HepG2 (cell line): ENCODE measurements around the gene FAM162B. TPM values are rescaled to one million over a fixed set of nuclear protein-coding genes. Genes with fewer than 3 reads are reported as not detected.

ENCODE experiments used
- ATAC-seq: fragments of 200-7000 bp; cut with Tn5 transposase; 3 replicates; pipeline ENCODE4 v1.9.1; 2020; ENCODE audit warnings: mild to moderate bottlenecking, moderate library complexity
- BruUV-seq: library from RNA; stranded (reverse); fragments of 400-500 nt; replicated peaks from 2 replicates; lab custom pipeline; 2021; lab: Mats Ljungman, UMichigan
- CTCF ChIA-PET: fragments of 300-600 bp; formaldehyde crosslinking; extraction: SDS; loops from one replicate; lab custom pipeline; 2021; ENCODE audit warnings: low total read pairs, inconsistent platforms, low intra/inter-chr PET ratio; lab: Yijun Ruan, JAX
- POLR2A ChIA-PET: fragments of 350-600 bp; sonication (Branson Sonifier 250); formaldehyde crosslinking; loops from one replicate; lab custom pipeline; 2020; ENCODE audit warnings: antibody characterized with exemption, inconsistent platforms; lab: Yijun Ruan, JAX
- DNase-seq: peaks from one replicate; pipeline ENCODE4 v3.0.0-alpha.2; 2015; ENCODE audit warnings: low spot score
- FAIRE-seq: peaks from 3 replicates; lab custom pipeline; 2011; peaks lifted over from hg19 to GRCh38; lab: Jason Lieb, UNC
- H2AFZ ChIP-seq: one replicate; pipeline ENCODE4 v1.6.1; 2011; ENCODE audit warnings: low read length, inconsistent platforms
- H3K27ac ChIP-seq: fragments of 300-600 bp; 3 replicates; pipeline ENCODE4 v1.8.0; 2011; ENCODE audit warnings: mixed run types, mild to moderate bottlenecking, mixed read lengths, low read length, inconsistent platforms; ENCODE audit not compliant: insufficient read depth; ENCODE audit errors: extremely low read length
- H3K27me3 ChIP-seq, 2 experiments: fragments of 200-600 bp in 1 of 2; 2 replicates in 1 of 2; 3 replicates in 1 of 2; pipeline versions ENCODE4 v1.6.0 to v1.8.0; 2011; ENCODE audit warnings: low read length in 2 of 2, mild to moderate bottlenecking in 2 of 2, moderate library complexity in 2 of 2, inconsistent platforms in 1 of 2; ENCODE audit not compliant: insufficient read depth in 2 of 2, control insufficient read depth in 1 of 2
- H3K36me3 ChIP-seq, 2 experiments: fragments of 200-600 bp in 1 of 2; replicated peaks in 1 of 2; 2 replicates in 1 of 2; 3 replicates in 1 of 2; pipeline versions ENCODE4 v1.5.1 to v1.8.0; 2011; ENCODE audit warnings: low read length in 2 of 2, inconsistent platforms in 1 of 2; ENCODE audit not compliant: insufficient read depth in 2 of 2, control insufficient read depth in 1 of 2
- H3K4me1 ChIP-seq: 2 replicates; pipeline ENCODE4 v1.5.1; 2012; ENCODE audit warnings: low read length, inconsistent platforms; ENCODE audit not compliant: insufficient read depth
- H3K4me2 ChIP-seq: 2 replicates; pipeline ENCODE4 v1.6.0; 2011; ENCODE audit warnings: low read depth, low read length, inconsistent platforms
- H3K4me3 ChIP-seq, 3 experiments: fragments of 200-600 bp in 1 of 3; sonication (generic), shearing (Covaris generic) in 1 of 3; replicated peaks in 1 of 3; 2 replicates each; pipeline ENCODE4 v1.5.1; 2011 to 2016; ENCODE audit warnings: low read length in 3 of 3, inconsistent platforms in 2 of 3, low read depth in 2 of 3, mild to moderate bottlenecking in 2 of 3, control low read depth in 1 of 3, mixed read lengths in 1 of 3; ENCODE audit not compliant: insufficient read depth in 1 of 3
- H3K79me2 ChIP-seq: one replicate; pipeline ENCODE4 v1.6.1; 2011; ENCODE audit warnings: low read length, inconsistent platforms; ENCODE audit not compliant: insufficient read depth
- H3K9ac ChIP-seq: 2 replicates; pipeline ENCODE4 v1.6.0; 2011; ENCODE audit warnings: mild to moderate bottlenecking, low read depth, low read length, inconsistent platforms; ENCODE audit not compliant: insufficient read depth
- H3K9me3 ChIP-seq: 2 replicates; pipeline ENCODE4 v1.5.1; 2012; ENCODE audit warnings: mild to moderate bottlenecking, low read length
- H4K20me1 ChIP-seq: 2 replicates; pipeline ENCODE4 v1.6.0; 2011; ENCODE audit warnings: inconsistent platforms, mild to moderate bottlenecking, low read length, moderate library complexity; ENCODE audit not compliant: insufficient read depth
- CBX2 ChIP-seq, 2 experiments: fragments of 200-600 bp in 1 of 2; sonication (generic); formaldehyde crosslinking in 1 of 2; IDR thresholded peaks; 2 replicates each; pipeline versions ENCODE4 v1.7.0 to v1.8.1; 2018 to 2022; ENCODE audit warnings: low read depth in 2 of 2, low read length in 1 of 2, mild to moderate bottlenecking in 1 of 2, missing genetic modification reagents in 1 of 2
- EEA1 ChIP-seq: sonication (generic); formaldehyde crosslinking; IDR thresholded peaks from 2 replicates; pipeline ENCODE4 v1.5.1; 2020; ENCODE audit warnings: mild to moderate bottlenecking, missing genetic modification reagents, borderline replicate concordance
- KDM4B ChIP-seq: sonication (generic); formaldehyde crosslinking; IDR thresholded peaks from 2 replicates; pipeline ENCODE4 v1.4.0; 2020; ENCODE audit warnings: missing genetic modification reagents
- MAFF ChIP-seq: IDR thresholded peaks from 2 replicates; pipeline ENCODE4 v1.6.1; 2011; ENCODE audit warnings: low read depth, low read length, improper control_type of control experiment
- MAFK ChIP-seq, 2 experiments: IDR thresholded peaks in 1 of 2; conservative IDR thresholded peaks in 1 of 2; 2 replicates each; pipeline ENCODE4 v1.6.1; 2011; ENCODE audit warnings: improper control_type of control experiment in 2 of 2, low read length in 2 of 2
- MED13 ChIP-seq: sonication (generic); formaldehyde crosslinking; IDR thresholded peaks from 2 replicates; pipeline ENCODE4 v1.5.0; 2020; ENCODE audit warnings: missing genetic modification reagents
- MED8 ChIP-seq: sonication (generic); formaldehyde crosslinking; IDR thresholded peaks from 2 replicates; pipeline ENCODE4 v1.8.1; 2023; ENCODE audit warnings: mild to moderate bottlenecking, missing genetic modification reagents; ENCODE audit not compliant: insufficient replicate concordance
- PHB2 ChIP-seq: fragments of 450-650 bp; IDR thresholded peaks from 2 replicates; pipeline ENCODE4 v1.6.1; 2018; ENCODE audit not compliant: partially characterized antibody
- RAD21 ChIP-seq: fragments of 450-650 bp; formaldehyde crosslinking; IDR thresholded peaks from 2 replicates; pipeline ENCODE4 v1.5.0; 2020; ENCODE audit warnings: mild to moderate bottlenecking
- RFX3 ChIP-seq: IDR thresholded peaks from 2 replicates; pipeline ENCODE4 v1.6.1; 2016; ENCODE audit warnings: missing biosample characterization, missing genetic modification reagents
- SNAPC2 ChIP-seq: sonication (generic); formaldehyde crosslinking; IDR thresholded peaks from 2 replicates; pipeline ENCODE4 v1.8.1; 2022; ENCODE audit warnings: mild to moderate bottlenecking, missing genetic modification reagents
- ZBTB44 ChIP-seq: sonication (generic); formaldehyde crosslinking; IDR thresholded peaks from 2 replicates; pipeline ENCODE4 v1.4.0; 2020; ENCODE audit warnings: missing genetic modification reagents
- ZNF451 ChIP-seq: sonication (generic); formaldehyde crosslinking; IDR thresholded peaks from 2 replicates; pipeline ENCODE4 v1.5.0; 2020; ENCODE audit warnings: mild to moderate bottlenecking, missing genetic modification reagents
- ZNF546 ChIP-seq: sonication (generic); formaldehyde crosslinking; conservative IDR thresholded peaks from 2 replicates; pipeline ENCODE4 v1.8.1; 2023; ENCODE audit warnings: mild to moderate bottlenecking, missing genetic modification reagents
- ZNF615 ChIP-seq: sonication (generic); formaldehyde crosslinking; IDR thresholded peaks from 2 replicates; pipeline ENCODE4 v1.5.0; 2020; ENCODE audit warnings: mild to moderate bottlenecking, missing genetic modification reagents, borderline replicate concordance
- in situ Hi-C: cut with HindIII; loops from 2 replicates; pipeline ENCODE4 v1.10.0; 2017; ENCODE audit warnings: low pct_unique_long_range_greater_than_20kb; ENCODE audit not compliant: extremely low pct_ligation_motif_present
- intact Hi-C: fragments of 100-400 bp; cut with micrococcal nuclease; formaldehyde crosslinking; loops from one replicate; pipeline ENCODE4 v1.10.0; 2022; ENCODE audit not compliant: unreplicated experiment
- polyA plus RNA-seq, 8 experiments: library from polyadenylated mRNA; depleted of rRNA in 3 of 8; stranded (reverse) in 7 of 8; unstranded in 1 of 8; fragments of >200 nt; fragmentation: Illumina TruSeq in 4 of 8; extraction: Trizol in 4 of 8; gene quantifications; 2 replicates each; pipeline versions ENCODE4 v1.2.1 to v1.2.3, GENCODE V29; 2011 to 2016; ENCODE audit warnings: low read depth in 4 of 8, missing spikeins in 1 of 8, mixed read lengths in 1 of 8; ENCODE audit not compliant: insufficient read depth in 1 of 8
- total RNA-seq, 5 experiments: library from RNA; depleted of rRNA; stranded (reverse); fragments of >200 nt; fragmentation: Illumina TruSeq; extraction: Trizol; gene quantifications; 2 replicates each; pipeline ENCODE4 v1.2.3, GENCODE V29; 2016; ENCODE audit warnings: low read depth in 1 of 5

The FAM162B gene
- total and polyA plus RNA-seq, 2 of the 13 experiments (the other 11 are each of a cell fraction or from before 2014, with no cell fraction given): not detected

- no peak overlapping the region for H2AFZ ChIP-seq
- ChIA-PET CTCF (no interaction called here), POLR2A (no interaction called here)
- no peak overlapping the region for H3K27ac ChIP-seq
- DNase-seq (no peak), FAIRE-seq (no peak), ATAC-seq (no peak)
- H4K20me1 ChIP-seq: no peaks in the 10 kb centered on the region
- no peaks in the 10 kb centered on the region for H3K79me2 ChIP-seq
- H3K9me3 ChIP-seq: no peaks in the 10 kb centered on the region
- no peaks in the 10 kb centered on the region for H3K4me1 ChIP-seq
- H3K9ac ChIP-seq: no peak overlapping the region
- TF ChIP-seq MAFK (conservative IDR thresholded peaks at IDR 0.05 in 1 of 2, IDR thresholded peaks at IDR 0.05 in 1 of 2; ENCODE audit: low read length in 2 of 2) (peak in 1 of 2 experiments; percentile 58; a peak in 2 of 4 replicates), EEA1 (CRISPR knock-in tag) (no peak), ZNF546 (CRISPR knock-in tag) (no peak), ZNF451 (no peak), SNAPC2 (no peak), MAFF (peak; percentile 31; the same call in 1 of the 2 replicates)
- no TSS peak for BruUV-seq
- intact Hi-C loops: no loop called here
- H3K4me2 ChIP-seq: no peak overlapping the region
- H3K36me3 ChIP-seq: peaks cover 6 to 18% of the 10 kb centered on the region in 2 experiments
- no peak overlapping the region for H3K4me3 ChIP-seq
- in situ Hi-C loops: no loop called here
- no peaks in the 10 kb centered on the region for H3K27me3 ChIP-seq
Measured at GRCh38 chr6:116730513-116730912, 35.0 kb downstream of the FAM162B start.

- FAIRE-seq (no peak), ATAC-seq (no peak)
- no peaks in the 10 kb centered on the region for H3K27me3 ChIP-seq
- peak; percentile 44 to 79; a peak in 3 of 4 replicates for TF ChIP-seq MAFK (conservative IDR thresholded peaks at IDR 0.05 in 1 of 2, IDR thresholded peaks at IDR 0.05 in 1 of 2; ENCODE audit: low read length in 2 of 2)
- peak; percentile 60; the same call in 1 of the 2 replicates for TF ChIP-seq MAFF
- TF ChIP-seq MED8 (CRISPR knock-in tag): no peak
- no peak for TF ChIP-seq RAD21
- no peak for TF ChIP-seq CBX2 (IDR thresholded peaks at IDR 0.05; ENCODE audit: low read depth, low read length)
- no peak for TF ChIP-seq CBX2 (CRISPR knock-in tag; IDR thresholded peaks at IDR 0.05; ENCODE audit: low read depth)
- TF ChIP-seq KDM4B (CRISPR knock-in tag): no peak
- TF ChIP-seq ZNF615: no peak
- no peak for TF ChIP-seq ZBTB44 (CRISPR knock-in tag)
- TF ChIP-seq PHB2: no peak
- TF ChIP-seq RFX3 (CRISPR knock-in tag): no peak
- TF ChIP-seq MED13: no peak
- TF ChIP-seq, all 625 proteins: peak for 2
- H3K4me2 ChIP-seq: no peak overlapping the region
- H2AFZ ChIP-seq: no peak overlapping the region
- H3K79me2 ChIP-seq: no peaks in the 10 kb centered on the region
- intact Hi-C loops (no loop called here), in situ Hi-C loops (no loop called here)
- no peak overlapping the region for H3K27ac ChIP-seq
- H3K4me3 ChIP-seq: no peak overlapping the region
- BruUV-seq: no TSS peak
- H3K9me3 ChIP-seq: no peaks in the 10 kb centered on the region
- ChIA-PET POLR2A (no interaction called here), CTCF (no interaction called here)
- no peaks in the 10 kb centered on the region for H3K4me1 ChIP-seq
- H4K20me1 ChIP-seq: no peaks in the 10 kb centered on the region
- no peak overlapping the region for H3K9ac ChIP-seq
- H3K36me3 ChIP-seq: peaks cover 11 to 41% of the 10 kb centered on the region in 2 experiments
- DNase-seq: no peak
Measured at GRCh38 chr6:116726947-116727346, 38.6 kb downstream of the FAM162B start.
